Measurements from ENCODE around the gene ITGB4.
A peak's percentile ranks its signal among the peaks of the same experiment; 100 is the strongest.
"Not testable (repeated sequence)": the region's sequence is repeated elsewhere in the genome, so short reads cannot be mapped to it uniquely, and the experiment has no call there.

Gene ITGB4

DNA sequence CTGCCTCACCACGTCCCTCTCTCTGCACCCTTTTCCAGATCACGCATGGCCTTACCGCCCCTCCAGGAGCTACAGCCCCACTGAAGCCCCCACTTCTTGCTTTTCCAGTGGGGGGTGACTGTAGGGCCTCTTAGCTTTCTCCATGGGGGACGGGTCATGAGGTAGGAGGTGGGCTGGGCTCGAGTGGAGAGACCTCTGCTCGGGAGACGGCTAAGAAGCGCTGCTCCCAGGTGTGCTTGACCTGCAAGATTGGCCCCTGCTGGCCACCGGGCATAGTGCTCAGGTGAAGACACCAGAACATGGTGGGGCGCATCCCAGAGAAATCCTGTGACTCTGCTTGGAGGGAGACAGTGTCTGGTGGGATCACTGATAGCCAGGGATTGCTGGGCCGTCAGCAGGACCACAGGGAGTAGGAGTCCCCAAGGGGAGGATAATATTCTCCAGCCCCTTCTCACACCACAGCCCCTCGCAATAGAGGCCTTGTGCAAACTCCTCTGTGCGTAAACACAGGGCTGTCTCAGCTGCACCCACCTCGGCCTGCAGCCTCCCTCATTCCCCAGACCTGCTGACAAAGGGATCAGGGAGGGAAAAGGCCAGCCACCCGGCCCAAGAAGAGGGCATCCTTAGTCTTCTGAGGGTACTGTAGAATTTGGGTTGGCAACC is 52.7 kb downstream of the ITGB4 start:
- no peak overlapping the region for H3K4me3 ChIP-seq (ENCODE audit: low read depth, low read length)
- no peaks in the 10 kb centered on the region for H3K27me3 ChIP-seq
- peaks cover 13% of the 10 kb centered on the region for H3K4me1 ChIP-seq
- peaks cover 44% of the 10 kb centered on the region for H3K36me3 ChIP-seq
- DNase-seq: no peak
- TF ChIP-seq, protein P1, sequence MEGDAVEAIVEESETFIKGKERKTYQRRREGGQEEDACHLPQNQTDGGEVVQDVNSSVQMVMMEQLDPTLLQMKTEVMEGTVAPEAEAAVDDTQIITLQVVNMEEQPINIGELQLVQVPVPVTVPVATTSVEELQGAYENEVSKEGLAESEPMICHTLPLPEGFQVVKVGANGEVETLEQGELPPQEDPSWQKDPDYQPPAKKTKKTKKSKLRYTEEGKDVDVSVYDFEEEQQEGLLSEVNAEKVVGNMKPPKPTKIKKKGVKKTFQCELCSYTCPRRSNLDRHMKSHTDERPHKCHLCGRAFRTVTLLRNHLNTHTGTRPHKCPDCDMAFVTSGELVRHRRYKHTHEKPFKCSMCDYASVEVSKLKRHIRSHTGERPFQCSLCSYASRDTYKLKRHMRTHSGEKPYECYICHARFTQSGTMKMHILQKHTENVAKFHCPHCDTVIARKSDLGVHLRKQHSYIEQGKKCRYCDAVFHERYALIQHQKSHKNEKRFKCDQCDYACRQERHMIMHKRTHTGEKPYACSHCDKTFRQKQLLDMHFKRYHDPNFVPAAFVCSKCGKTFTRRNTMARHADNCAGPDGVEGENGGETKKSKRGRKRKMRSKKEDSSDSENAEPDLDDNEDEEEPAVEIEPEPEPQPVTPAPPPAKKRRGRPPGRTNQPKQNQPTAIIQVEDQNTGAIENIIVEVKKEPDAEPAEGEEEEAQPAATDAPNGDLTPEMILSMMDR (IDR thresholded peaks at IDR 0.05; ENCODE audit: low read depth, low read length): no peak
- no peaks in the 10 kb centered on the region for H3K9me3 ChIP-seq

GRCh38 chr17:75774471-75774990 is 53.3 kb downstream of the ITGB4 start:
- peaks cover 13% of the 10 kb centered on the region for H3K4me1 ChIP-seq
- H3K4me3 ChIP-seq (ENCODE audit: low read depth, low read length): no peak overlapping the region
- H3K9me3 ChIP-seq: no peaks in the 10 kb centered on the region
- no peak for DNase-seq
- H3K36me3 ChIP-seq: peaks cover 46% of the 10 kb centered on the region
- TF ChIP-seq, protein P1 (IDR thresholded peaks at IDR 0.05; ENCODE audit: low read depth, low read length): no peak
- no peaks in the 10 kb centered on the region for H3K27me3 ChIP-seq

DNA sequence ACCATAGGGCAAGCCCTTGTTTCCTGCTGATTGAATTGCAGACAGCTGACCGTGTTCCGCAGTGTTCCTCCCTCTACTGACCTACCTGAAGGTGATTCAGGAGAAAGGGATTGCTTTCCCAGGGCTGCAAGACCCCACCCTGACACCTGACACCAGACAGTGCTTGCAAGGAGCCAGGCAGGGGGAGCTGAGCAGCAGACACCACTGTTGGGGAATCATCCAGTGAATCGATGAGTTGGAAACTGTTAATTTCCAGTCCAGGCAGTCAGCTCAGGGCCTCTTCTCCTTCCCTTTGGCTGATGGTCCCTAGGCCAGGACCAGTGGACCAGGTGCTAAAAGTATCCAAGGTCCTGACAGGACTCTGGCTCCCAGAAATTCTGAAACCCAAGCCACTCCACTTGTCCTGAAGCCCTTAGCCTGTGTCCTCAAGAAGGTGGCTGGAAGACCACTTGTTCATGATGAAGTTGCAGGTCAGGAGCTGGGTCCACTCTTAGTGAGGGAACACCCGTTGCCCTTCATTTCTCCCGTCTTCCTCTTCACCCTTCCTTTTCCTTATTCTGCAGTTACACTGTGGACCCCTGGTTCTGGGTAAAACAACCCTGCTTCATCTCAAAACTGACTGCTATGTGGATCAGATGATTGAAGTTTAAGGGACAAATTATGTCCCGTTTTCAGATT is 53.9 kb downstream of the ITGB4 start:
- H3K4me1 ChIP-seq: peaks cover 11% of the 10 kb centered on the region
- peaks cover 46% of the 10 kb centered on the region for H3K36me3 ChIP-seq
- TF ChIP-seq, protein P1 (IDR thresholded peaks at IDR 0.05; ENCODE audit: low read depth, low read length): no peak
- no peaks in the 10 kb centered on the region for H3K27me3 ChIP-seq
- no peak overlapping the region for H3K4me3 ChIP-seq (ENCODE audit: low read depth, low read length)
- H3K9me3 ChIP-seq: no peaks in the 10 kb centered on the region
- no peak for DNase-seq

GRCh38 chr17:75776386-75777295 is 55.4 kb downstream of the ITGB4 start:
- Histone ChIP-seq H3K4me1 (peaks cover 10% of the 10 kb centered on the region), H3K9me3 (no peaks in the 10 kb centered on the region), H3K36me3 (peaks cover 46% of the 10 kb centered on the region), H3K4me3 (ENCODE audit: low read depth, low read length) (no peak overlapping the region), H3K27me3 (no peaks in the 10 kb centered on the region)
- DNase-seq: no peak
- TF ChIP-seq, protein P1 (IDR thresholded peaks at IDR 0.05; ENCODE audit: low read depth, low read length): no peak

- H3K4me1 ChIP-seq: peaks cover 10% of the 10 kb centered on the region
- peaks cover 46% of the 10 kb centered on the region for H3K36me3 ChIP-seq
- TF ChIP-seq, protein P1 (IDR thresholded peaks at IDR 0.05; ENCODE audit: low read depth, low read length): no peak
- peak overlapping the region; percentile 82 for H3K4me3 ChIP-seq (ENCODE audit: low read depth, low read length)
- no peaks in the 10 kb centered on the region for H3K27me3 ChIP-seq
- H3K9me3 ChIP-seq: no peaks in the 10 kb centered on the region
- DNase-seq: no peak
These were observed 56.1 kb downstream of the ITGB4 start for GRCh38 chr17:75777296-75777922.

DNA sequence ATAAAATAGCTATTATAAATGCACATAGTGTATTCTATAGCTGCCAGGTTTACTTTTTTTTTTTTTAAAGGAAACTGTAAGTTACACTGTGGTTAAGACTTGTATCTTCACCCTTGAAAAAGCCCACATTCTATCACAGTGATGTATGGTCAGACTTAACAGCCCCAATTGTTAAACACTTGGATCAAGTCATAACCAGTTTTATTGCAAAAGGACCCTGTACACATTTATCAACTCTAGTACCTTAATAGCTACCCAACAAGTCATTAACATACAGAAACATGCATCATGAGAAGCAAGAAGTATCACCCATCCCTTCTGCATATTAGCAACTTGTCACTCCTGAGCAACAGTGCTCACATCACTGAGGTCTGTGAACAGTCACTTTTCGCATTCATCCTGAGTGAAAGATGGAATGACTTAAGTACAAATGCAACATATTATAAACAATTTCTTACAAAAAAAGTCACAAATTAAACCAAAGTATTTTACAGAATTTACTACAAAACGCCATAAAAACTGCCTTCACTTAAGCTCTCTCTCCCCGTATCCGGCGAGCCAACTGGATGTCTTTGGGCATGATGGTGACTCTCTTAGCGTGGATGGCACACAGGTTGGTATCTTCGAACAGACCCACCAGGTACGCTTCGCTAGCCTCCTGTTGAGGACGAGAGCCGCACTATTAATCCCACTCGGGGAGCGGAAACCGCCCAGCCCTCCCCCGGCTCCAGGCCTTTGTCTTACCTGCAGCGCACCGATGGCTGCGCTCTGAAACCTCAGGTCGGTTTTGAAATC is 57.0 kb downstream of the ITGB4 start:
- H3K9me3 ChIP-seq, DNase-seq, H3K27me3 ChIP-seq: not testable (repeated sequence)
- peaks cover 10% of the 10 kb centered on the region for H3K4me1 ChIP-seq
- peak overlapping the region; percentile 82 for H3K4me3 ChIP-seq (ENCODE audit: low read depth, low read length)
- peaks cover 46% of the 10 kb centered on the region for H3K36me3 ChIP-seq
